Pancreas (tissue), 10 donors: Measurements from ENCODE around the gene ATP2A2. TPM values are rescaled to one million over a fixed set of nuclear protein-coding genes. Genes with fewer than 3 reads are reported as not detected.

Experiments
- ATAC-seq, 4 donors: fragments of 200-7000 bp; cut with Tn5 transposase; one replicate each; pipeline versions ENCODE4 v1.8.0 to v1.9.1; 2020; ENCODE audit warnings: mild to moderate bottlenecking in 4 of 4, moderate library complexity in 4 of 4
- DNase-seq, 6 donors: peaks; one replicate each; pipeline ENCODE4 v3.0.0-alpha.2; 2020
- FAIRE-seq: peaks from 2 replicates; lab custom pipeline; 2012; peaks lifted over from hg19 to GRCh38; lab: Jason Lieb, UNC
- H3K27ac ChIP-seq, 4 donors: fragments of 200-600 bp; sonication (generic); 1 replicate in 3 of 4; 2 replicates in 1 of 4; pipeline versions ENCODE4 v1.5.0 to v1.8.0; 2020
- H3K27me3 ChIP-seq, 4 donors: fragments of 200-600 bp; one replicate each; pipeline ENCODE4 v1.8.0; 2021
- H3K36me3 ChIP-seq, 3 donors: fragments of 200-600 bp; sonication (generic) in 1 of 3; one replicate each; pipeline versions ENCODE4 v1.5.0 to v1.8.0; 2020 to 2021
- H3K4me1 ChIP-seq, 3 donors: fragments of 200-600 bp; one replicate each; pipeline ENCODE4 v1.8.0; 2021
- H3K4me3 ChIP-seq, 4 donors: fragments of 200-600 bp; sonication (generic) in 2 of 4; one replicate each; pipeline versions ENCODE4 v1.5.0 to v1.8.0; 2020 to 2021
- H3K9me3 ChIP-seq, 4 donors: fragments of 200-600 bp; one replicate each; pipeline ENCODE4 v1.8.0; 2021
- WGBS, 2 donors: extraction: QIAGEN DNeasy Blood & Tissue Kit; methylation state at CpG; one replicate each; pipeline ENCODE4 v1.1.7; 2013; 5-methylcytosine and 5-hydroxymethylcytosine counted together
- intact Hi-C, 3 donors: fragments of 100-400 bp; cut with DNase I; formaldehyde crosslinking; loops; one replicate each; pipeline versions ENCODE4 v1.11.1 to v1.14.2; 2022
- polyA plus RNA-seq, 2 donors: library from polyadenylated mRNA; stranded (reverse); fragments of 200-250 nt; gene quantifications; one replicate each; pipeline ENCODE4 v1.2.3, GENCODE V29; 2013
- total RNA-seq, 6 donors: library from RNA; stranded (reverse); fragmentation: NEBNext Ultra II Directional in 4 of 6; extraction: Animal tissue kit (Norgen Biotek cat#: 25700) in 4 of 6; gene quantifications; one replicate each; pipeline versions ENCODE4 v1.2.1 to v1.2.4, GENCODE V29; 2021 to 2023
- TF ChIP-seq, protein P1 (sequence below), 4 donors: fragments of 200-600 bp; sonication (generic) in 3 of 4; IDR thresholded peaks; one replicate each; pipeline versions ENCODE4 v1.5.0 to v1.8.0; 2021; ENCODE audit warnings: antibody characterized with exemption in 4 of 4
- donor health status: healthy with polysubstance abuse.
- donor health status: DM: no; HTN: no; CAD: no; lungs with moderate emphysema.
- donor health status: DM: no; HTN: no; CAD: no.
- donor health status: control.
- donor health status: control.
- donor health status: Bipolar disorder and iron deficiency.
- donor health status: DM: yes; HTN: yes; CAD: no.
- donor health status: DM: no; HTN: no; CAD: no.
- donor health status: DM: no; HTN: no; CAD: no.
- donor health status: DM: yes; HTN: yes; CAD: no.

ATP2A2 gene
- total and polyA plus RNA-seq, 8 donors = 16.3 to 79.7 (median 45.7) TPM

DNA sequence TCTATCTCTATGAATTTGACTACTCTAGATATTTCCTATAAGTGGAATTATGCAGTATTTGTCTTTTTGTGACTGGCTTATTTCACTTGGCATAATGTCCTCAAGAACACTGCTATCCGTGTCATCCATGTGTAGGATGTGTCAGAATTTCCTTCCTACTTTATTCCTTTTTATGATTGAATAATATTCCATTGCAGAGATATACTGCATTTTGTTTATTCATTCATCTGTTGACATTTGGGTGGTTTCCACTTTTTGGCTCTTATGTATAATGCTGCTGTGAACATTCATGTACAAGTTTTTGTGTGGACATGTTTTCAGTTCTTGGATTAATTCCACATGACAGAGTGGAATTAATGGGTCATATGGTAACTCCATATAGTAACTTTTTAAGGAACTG, 45.7 kb upstream of the ATP2A2 start:
- Histone ChIP-seq H3K4me3 (no peak overlapping the region), H3K27ac (peak overlapping the region in 3 of 4 donors; percentile 17 to 79 (median 75)), H3K9me3 (no peaks in the 10 kb centered on the region), H3K27me3 (no peaks in the 10 kb centered on the region), H3K4me1 (peaks cover 4 to 17% (median 13%) of the 10 kb centered on the region in 3 donors), H3K36me3 (no peaks in the 10 kb centered on the region)
- DNase-seq = no peak
- WGBS, 2 donors = 88 to 89% methylated on average over 1 of the region's 1 CpG
- no peak for ATAC-seq
- TF ChIP-seq, protein P1, sequence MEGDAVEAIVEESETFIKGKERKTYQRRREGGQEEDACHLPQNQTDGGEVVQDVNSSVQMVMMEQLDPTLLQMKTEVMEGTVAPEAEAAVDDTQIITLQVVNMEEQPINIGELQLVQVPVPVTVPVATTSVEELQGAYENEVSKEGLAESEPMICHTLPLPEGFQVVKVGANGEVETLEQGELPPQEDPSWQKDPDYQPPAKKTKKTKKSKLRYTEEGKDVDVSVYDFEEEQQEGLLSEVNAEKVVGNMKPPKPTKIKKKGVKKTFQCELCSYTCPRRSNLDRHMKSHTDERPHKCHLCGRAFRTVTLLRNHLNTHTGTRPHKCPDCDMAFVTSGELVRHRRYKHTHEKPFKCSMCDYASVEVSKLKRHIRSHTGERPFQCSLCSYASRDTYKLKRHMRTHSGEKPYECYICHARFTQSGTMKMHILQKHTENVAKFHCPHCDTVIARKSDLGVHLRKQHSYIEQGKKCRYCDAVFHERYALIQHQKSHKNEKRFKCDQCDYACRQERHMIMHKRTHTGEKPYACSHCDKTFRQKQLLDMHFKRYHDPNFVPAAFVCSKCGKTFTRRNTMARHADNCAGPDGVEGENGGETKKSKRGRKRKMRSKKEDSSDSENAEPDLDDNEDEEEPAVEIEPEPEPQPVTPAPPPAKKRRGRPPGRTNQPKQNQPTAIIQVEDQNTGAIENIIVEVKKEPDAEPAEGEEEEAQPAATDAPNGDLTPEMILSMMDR (IDR thresholded peaks at IDR 0.05) = no peak
- intact Hi-C loops = no loop called here
- FAIRE-seq = no peak

DNA sequence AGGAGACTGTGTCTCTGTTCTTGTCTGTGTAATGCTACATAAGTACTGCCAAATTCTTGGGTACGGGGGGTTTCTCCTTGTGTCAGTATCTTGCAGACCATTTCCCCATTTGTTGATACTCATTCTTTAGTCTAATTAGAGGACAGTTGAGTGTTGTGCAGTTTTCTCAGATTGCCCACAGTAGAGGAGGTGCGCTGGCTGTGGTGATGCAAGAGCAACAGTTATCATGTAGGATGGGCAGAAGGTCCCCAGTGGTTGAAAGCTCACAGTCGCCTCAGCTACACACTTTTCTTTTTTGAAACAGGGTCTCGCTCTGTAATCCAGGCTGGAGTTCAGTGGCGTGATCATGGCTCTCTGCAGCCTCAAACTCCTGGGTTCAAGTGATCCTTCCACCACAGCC, 37.8 kb upstream of the ATP2A2 start:
- Histone ChIP-seq H3K4me1 (peaks cover 19 to 20% (median 19%) of the 10 kb centered on the region in 3 donors), H3K9me3 (no peaks in the 10 kb centered on the region), H3K36me3 (no peaks in the 10 kb centered on the region), H3K27me3 (no peaks in the 10 kb centered on the region), H3K27ac (no peak overlapping the region), H3K4me3 (no peak overlapping the region)
- intact Hi-C loops = no loop called here
- FAIRE-seq = no peak
- DNase-seq = no peak
- TF ChIP-seq, protein P1 (IDR thresholded peaks at IDR 0.05) = no peak
- 94% methylated on average over 5 of the region's 5 CpGs for WGBS, 2 donors
- no peak for ATAC-seq

DNA sequence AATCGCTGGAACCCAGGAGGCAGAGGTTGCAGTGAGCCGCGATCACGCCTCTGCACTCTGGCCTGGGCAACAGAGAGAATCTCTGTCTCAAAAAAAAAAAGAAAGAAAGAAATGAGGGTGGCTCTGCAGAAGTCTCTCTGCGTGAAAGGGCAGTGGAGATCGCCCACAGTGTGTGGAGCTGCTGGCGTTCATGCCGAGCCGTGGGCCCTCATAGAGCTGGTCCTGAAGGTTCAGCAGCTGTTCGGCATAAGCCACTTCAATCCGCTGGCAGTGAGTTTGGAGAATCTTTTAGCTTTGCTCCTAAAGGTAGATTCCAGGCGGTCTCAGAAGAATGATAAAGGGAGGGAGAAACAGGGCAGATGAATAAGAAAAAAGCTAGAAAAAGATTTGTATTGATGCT, 36.7 kb upstream of the ATP2A2 start:
- Histone ChIP-seq H3K27me3 (no peaks in the 10 kb centered on the region), H3K4me1 (peaks cover 20 to 29% (median 29%) of the 10 kb centered on the region in 3 donors), H3K36me3 (no peaks in the 10 kb centered on the region), H3K9me3 (no peaks in the 10 kb centered on the region), H3K27ac (no peak overlapping the region), H3K4me3 (no peak overlapping the region)
- FAIRE-seq (no peak), DNase-seq (no peak), ATAC-seq (no peak)
- TF ChIP-seq, protein P1 (IDR thresholded peaks at IDR 0.05) = no peak
- 95 to 97% methylated on average over 12 of the region's 12 CpGs for WGBS, 2 donors
- intact Hi-C loops = no loop called here

- Histone ChIP-seq H3K4me3 (no peak overlapping the region), H3K36me3 (no peaks in the 10 kb centered on the region), H3K27me3 (no peaks in the 10 kb centered on the region), H3K4me1 (peaks cover 20 to 33% (median 32%) of the 10 kb centered on the region in 3 donors), H3K9me3 (no peaks in the 10 kb centered on the region), H3K27ac (no peak overlapping the region)
- ATAC-seq (no peak), DNase-seq (no peak), FAIRE-seq (no peak)
- WGBS, 2 donors = 86 to 89% methylated on average over 8 of the region's 8 CpGs
- intact Hi-C loops = no loop called here
- TF ChIP-seq, protein P1 (IDR thresholded peaks at IDR 0.05) = no peak
These were observed 36.2 kb upstream of the ATP2A2 start for GRCh38 chr12:110244829-110245228.

DNA sequence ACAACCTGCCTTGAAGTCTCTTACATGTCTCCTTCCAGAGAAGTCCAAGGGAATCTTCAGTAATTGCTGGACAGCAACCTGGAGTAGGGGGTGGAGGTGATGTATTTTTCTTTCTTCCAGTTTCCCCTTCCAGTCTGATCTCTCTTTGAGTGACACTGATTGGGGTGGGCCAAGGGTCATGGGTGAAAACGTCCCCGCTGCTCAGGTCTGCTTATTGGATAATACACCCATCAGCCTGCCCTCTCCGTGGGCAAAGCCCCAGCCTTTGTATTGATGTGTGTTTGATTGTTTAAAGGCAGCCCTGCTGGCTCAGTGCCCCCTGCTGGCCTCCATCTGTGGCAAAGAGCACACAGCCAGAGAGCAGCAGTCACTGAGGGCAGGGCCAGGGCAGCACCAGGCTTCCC, 35.7 kb upstream of the ATP2A2 start:
- TF ChIP-seq, protein P1 (IDR thresholded peaks at IDR 0.05) = no peak
- ATAC-seq (no peak), FAIRE-seq (no peak), DNase-seq (no peak)
- Histone ChIP-seq H3K27me3 (no peaks in the 10 kb centered on the region), H3K27ac (no peak overlapping the region), H3K4me1 (peaks cover 20 to 38% (median 32%) of the 10 kb centered on the region in 3 donors), H3K9me3 (no peaks in the 10 kb centered on the region), H3K4me3 (no peak overlapping the region), H3K36me3 (no peaks in the 10 kb centered on the region)
- WGBS, 2 donors = 69% methylated on average over 3 of the region's 3 CpGs
- intact Hi-C loops = no loop called here
